ENCODE measurements around the gene SLC36A4. TPM values are rescaled to one million over a fixed set of nuclear protein-coding genes. Genes with fewer than 3 reads are reported as not detected.
A peak's percentile ranks its signal among the peaks of the same experiment; 100 is the strongest.
"Not testable (repeated sequence)": the region's sequence is repeated elsewhere in the genome, so short reads cannot be mapped to it uniquely, and the experiment has no call there.

SLC36A4 gene
- polyA plus RNA-seq, 1 donor from 2014 or later: 25.5 TPM

- Mint-ChIP-seq H3K27ac (no peak overlapping the region), H3K27me3 (peaks cover 10% of the 10 kb centered on the region), H3K4me1 (peaks cover 0 to 1% (median 0%) of the 10 kb centered on the region in 3 donors), H3K36me3 (no peaks in the 10 kb centered on the region), H3K9me3 (peaks cover 0 to 11% (median 6%) of the 10 kb centered on the region in 3 donors), H3K4me3 (no peak overlapping the region)
Measured at GRCh38 chr11:93209466-93209865, 11.7 kb upstream of the SLC36A4 start.

DNA sequence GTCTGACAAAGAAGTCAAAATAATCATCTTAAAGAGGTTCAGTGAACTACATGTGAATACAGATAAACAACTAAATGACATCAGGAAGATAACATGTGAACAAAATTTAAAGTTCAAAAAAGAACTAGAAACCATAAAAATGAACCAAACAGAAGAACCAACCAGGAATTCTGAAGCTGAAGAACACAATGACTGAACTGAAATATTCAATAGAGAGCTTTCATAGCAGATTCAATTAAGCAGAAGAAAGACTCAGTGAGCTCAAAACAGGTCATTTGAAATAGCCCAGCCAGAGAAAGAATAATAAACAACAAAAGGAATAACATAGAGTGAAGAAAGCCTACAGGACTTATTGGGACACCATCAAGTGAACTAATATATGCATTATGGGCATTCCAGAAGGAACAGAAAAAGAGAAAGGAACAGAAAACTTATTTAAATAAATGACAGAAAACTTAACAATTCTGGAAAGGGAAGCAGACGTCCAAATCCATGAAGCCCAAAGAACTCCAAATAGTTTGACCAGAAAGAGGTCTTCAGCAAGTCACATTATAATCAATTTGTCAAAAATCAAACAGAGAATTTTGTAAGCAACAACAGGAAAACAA lies 11.0 kb upstream of the SLC36A4 start:
- H3K27me3 Mint-ChIP-seq: peaks cover 10% of the 10 kb centered on the region

GRCh38 chr11:93199616-93200015 lies 1.8 kb upstream of the SLC36A4 start:
- Mint-ChIP-seq H3K9me3 (no peaks in the 10 kb centered on the region), H3K27ac (peak overlapping the region in 2 of 3 donors; percentile 84 to 85), H3K4me1 (peaks cover 10 to 16% (median 12%) of the 10 kb centered on the region in 3 donors), H3K4me3 (peak overlapping the region in 2 of 4 donors; percentile 61 to 77), H3K27me3 (peaks cover 9% of the 10 kb centered on the region), H3K36me3 (peaks cover 3% of the 10 kb centered on the region)

More for the DNA sequence above, 11.0 kb upstream of the SLC36A4 start:
- no peak overlapping the region for H3K4me3 Mint-ChIP-seq
- H3K9me3 Mint-ChIP-seq: peaks cover 0 to 11% (median 6%) of the 10 kb centered on the region in 3 donors
- no peaks in the 10 kb centered on the region for H3K36me3 Mint-ChIP-seq
- peaks cover 0 to 1% (median 0%) of the 10 kb centered on the region in 3 donors for H3K4me1 Mint-ChIP-seq
- H3K27ac Mint-ChIP-seq: no peak overlapping the region

GRCh38 chr11:93198215-93198845 lies 539 bp upstream of the SLC36A4 start:
- H3K9me3 Mint-ChIP-seq: no peaks in the 10 kb centered on the region
- peaks cover 11 to 17% (median 12%) of the 10 kb centered on the region in 3 donors for H3K4me1 Mint-ChIP-seq
- H3K27me3 Mint-ChIP-seq: peaks cover 7% of the 10 kb centered on the region
- H3K27ac Mint-ChIP-seq: peak overlapping the region; percentile 85 to 99 (median 99)
- H3K36me3 Mint-ChIP-seq: peaks cover 3% of the 10 kb centered on the region
- H3K4me3 Mint-ChIP-seq: peak overlapping the region; percentile 89 to 97 (median 96)

DNA sequence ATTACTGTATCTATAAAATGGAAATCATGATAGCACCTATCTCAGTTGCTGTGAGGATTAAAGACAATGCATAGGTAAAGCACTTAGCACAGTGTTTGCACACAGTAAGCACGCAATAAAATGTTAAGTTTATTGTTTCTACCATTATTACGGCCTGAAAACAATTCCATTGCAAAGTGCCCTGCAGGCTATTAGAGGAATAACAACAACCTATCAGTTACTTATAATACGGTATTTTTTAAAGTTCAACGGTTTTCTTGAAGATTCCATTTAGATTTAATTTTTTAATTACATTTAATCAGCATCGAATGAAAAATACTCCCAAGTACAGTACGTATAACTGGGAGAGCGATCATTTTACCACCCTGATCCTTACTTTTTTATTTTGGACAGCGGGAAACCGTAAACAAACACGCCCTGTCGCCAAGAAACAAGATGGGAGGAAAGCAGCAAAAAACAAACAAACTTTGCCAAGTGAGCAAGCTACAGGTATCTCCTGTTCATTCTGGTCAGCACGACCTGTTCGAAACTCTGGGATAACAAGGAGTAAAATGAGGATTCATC lies 893 bp downstream of the SLC36A4 start:
- H3K27ac Mint-ChIP-seq: peak overlapping the region; percentile 85 to 99 (median 99)
- H3K4me3 Mint-ChIP-seq: peak overlapping the region; percentile 89 to 97 (median 96)
- H3K4me1 Mint-ChIP-seq: peaks cover 13 to 17% (median 14%) of the 10 kb centered on the region in 3 donors
- H3K36me3 Mint-ChIP-seq: peaks cover 3% of the 10 kb centered on the region
- H3K9me3 Mint-ChIP-seq: no peaks in the 10 kb centered on the region
- peaks cover 3% of the 10 kb centered on the region for H3K27me3 Mint-ChIP-seq

- Mint-ChIP-seq H3K4me1 (peaks cover 14 to 17% (median 16%) of the 10 kb centered on the region in 3 donors), H3K27ac (no peak overlapping the region), H3K9me3 (no peaks in the 10 kb centered on the region), H3K4me3 (no peak overlapping the region), H3K36me3 (peaks cover 5% of the 10 kb centered on the region), H3K27me3 (no peaks in the 10 kb centered on the region)
Measured at GRCh38 chr11:93194673-93195291, 3.0 kb downstream of the SLC36A4 start.

DNA sequence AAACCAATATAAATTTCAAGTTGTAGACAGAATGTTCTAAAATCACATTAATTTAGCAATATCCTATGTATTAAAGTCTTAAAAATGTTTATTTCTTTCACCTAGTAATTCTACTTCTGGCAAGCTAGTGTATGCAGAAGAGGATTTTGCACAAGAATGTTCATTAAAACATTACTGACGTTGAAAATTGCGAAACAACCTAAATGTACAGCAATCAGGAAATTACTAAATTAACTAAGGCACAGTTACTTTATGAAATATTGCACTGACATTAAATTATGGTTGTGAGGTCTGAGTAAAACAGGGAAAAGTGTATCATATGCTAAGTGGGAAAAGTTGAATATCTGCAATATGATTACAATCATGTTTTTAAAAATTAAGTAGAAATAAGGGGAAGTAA lies 4.1 kb downstream of the SLC36A4 start:
- Mint-ChIP-seq H3K27me3 (no peaks in the 10 kb centered on the region), H3K9me3 (no peaks in the 10 kb centered on the region), H3K36me3 (peaks cover 5% of the 10 kb centered on the region), H3K4me1 (peaks cover 14 to 17% (median 16%) of the 10 kb centered on the region in 3 donors), H3K4me3 (no peak overlapping the region), H3K27ac (no peak overlapping the region)

DNA sequence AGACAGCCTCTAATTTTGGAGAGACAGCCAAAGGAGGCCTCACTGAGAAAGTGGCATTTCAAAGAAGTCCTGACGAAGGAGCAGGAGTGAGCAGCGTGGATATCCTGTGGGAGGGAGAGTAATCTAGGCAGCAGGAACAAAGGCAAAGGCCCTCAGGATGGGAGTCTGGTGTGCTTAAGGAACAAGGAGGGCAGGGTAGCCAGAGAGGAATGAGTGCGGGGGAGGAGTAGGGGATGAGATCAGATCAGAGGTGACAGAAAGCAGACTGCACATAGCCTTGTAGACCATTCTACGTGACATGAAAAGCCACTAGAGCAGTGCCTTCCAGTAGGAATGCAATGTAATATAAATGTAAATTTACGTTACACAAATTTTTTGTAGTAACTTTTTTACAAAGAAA lies 5.6 kb downstream of the SLC36A4 start:
- no peaks in the 10 kb centered on the region for H3K27me3 Mint-ChIP-seq
- no peak overlapping the region for H3K27ac Mint-ChIP-seq
- H3K36me3 Mint-ChIP-seq: peaks cover 8% of the 10 kb centered on the region
- H3K9me3 Mint-ChIP-seq: peaks cover 0 to 10% (median 2%) of the 10 kb centered on the region in 3 donors
- H3K4me1 Mint-ChIP-seq: peaks cover 11 to 12% (median 11%) of the 10 kb centered on the region in 3 donors
- H3K4me3 Mint-ChIP-seq: peak overlapping the region in 1 of 4 donors; percentile 52

DNA sequence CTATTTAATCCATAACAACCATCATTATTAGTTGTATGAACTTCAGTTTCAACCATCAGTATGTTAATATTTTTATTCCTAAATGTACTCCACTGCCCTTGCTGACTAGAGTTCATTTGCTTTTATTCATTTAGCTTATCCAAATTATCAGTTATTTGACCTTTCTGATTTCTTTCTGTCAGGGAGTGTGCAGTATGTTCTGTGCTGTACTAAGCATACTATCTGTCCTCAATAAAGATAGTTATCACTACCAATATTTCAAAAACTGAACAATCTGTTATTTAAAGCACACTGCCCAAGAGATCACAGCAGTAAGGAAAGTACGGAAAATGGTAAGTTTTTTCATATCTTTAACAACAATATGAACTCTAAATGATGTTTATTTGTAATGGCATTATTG lies 8.3 kb downstream of the SLC36A4 start:
- H3K4me3 Mint-ChIP-seq: no peak overlapping the region
- peak overlapping the region in 1 of 3 donors; percentile 64 for H3K27ac Mint-ChIP-seq
- peaks cover 0 to 10% (median 2%) of the 10 kb centered on the region in 3 donors for H3K9me3 Mint-ChIP-seq
- H3K36me3 Mint-ChIP-seq: peaks cover 11% of the 10 kb centered on the region
- peaks cover 0 to 5% (median 2%) of the 10 kb centered on the region in 3 donors for H3K4me1 Mint-ChIP-seq
- no peaks in the 10 kb centered on the region for H3K27me3 Mint-ChIP-seq

GRCh38 chr11:93188726-93189125 lies 9.1 kb downstream of the SLC36A4 start:
- Mint-ChIP-seq H3K4me3 (no peak overlapping the region), H3K4me1 (peaks cover 0 to 5% (median 2%) of the 10 kb centered on the region in 3 donors), H3K27ac (no peak overlapping the region), H3K36me3 (peaks cover 11% of the 10 kb centered on the region), H3K27me3 (no peaks in the 10 kb centered on the region), H3K9me3 (peaks cover 0 to 10% (median 2%) of the 10 kb centered on the region in 3 donors)

GRCh38 chr11:93187290-93187689 lies 10.5 kb downstream of the SLC36A4 start:
- peaks cover 12% of the 10 kb centered on the region for H3K36me3 Mint-ChIP-seq
- no peaks in the 10 kb centered on the region for H3K27me3 Mint-ChIP-seq
- no peak overlapping the region for H3K27ac Mint-ChIP-seq
- no peak overlapping the region for H3K4me3 Mint-ChIP-seq
- peaks cover 0 to 10% (median 2%) of the 10 kb centered on the region in 3 donors for H3K9me3 Mint-ChIP-seq
- H3K4me1 Mint-ChIP-seq: peaks cover 0 to 5% (median 2%) of the 10 kb centered on the region in 3 donors

DNA sequence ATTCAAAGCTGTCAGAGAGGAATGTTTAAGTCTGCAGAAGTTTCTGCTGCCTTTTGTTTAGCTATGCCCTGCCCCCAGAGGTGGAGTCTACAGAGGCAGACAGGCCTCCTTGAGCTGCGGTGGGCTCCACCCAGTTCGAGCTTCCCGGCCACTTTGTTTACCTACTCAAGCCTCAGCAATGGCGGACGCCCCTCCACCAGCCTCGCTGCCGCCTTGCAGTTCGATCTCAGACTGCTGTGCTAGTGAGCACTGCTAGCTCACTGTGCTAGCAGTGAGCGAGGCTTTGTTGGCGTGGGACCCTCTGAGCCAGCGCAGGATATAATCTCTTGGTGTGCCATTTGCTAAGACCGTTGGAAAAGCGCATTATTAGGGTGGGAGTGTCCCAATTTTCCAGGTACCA lies 19.9 kb downstream of the SLC36A4 start:
- H3K9me3 Mint-ChIP-seq, H3K27me3 Mint-ChIP-seq, H3K27ac Mint-ChIP-seq, H3K4me3 Mint-ChIP-seq, H3K4me1 Mint-ChIP-seq: not testable (repeated sequence)
- H3K36me3 Mint-ChIP-seq: peaks cover 15% of the 10 kb centered on the region

DNA sequence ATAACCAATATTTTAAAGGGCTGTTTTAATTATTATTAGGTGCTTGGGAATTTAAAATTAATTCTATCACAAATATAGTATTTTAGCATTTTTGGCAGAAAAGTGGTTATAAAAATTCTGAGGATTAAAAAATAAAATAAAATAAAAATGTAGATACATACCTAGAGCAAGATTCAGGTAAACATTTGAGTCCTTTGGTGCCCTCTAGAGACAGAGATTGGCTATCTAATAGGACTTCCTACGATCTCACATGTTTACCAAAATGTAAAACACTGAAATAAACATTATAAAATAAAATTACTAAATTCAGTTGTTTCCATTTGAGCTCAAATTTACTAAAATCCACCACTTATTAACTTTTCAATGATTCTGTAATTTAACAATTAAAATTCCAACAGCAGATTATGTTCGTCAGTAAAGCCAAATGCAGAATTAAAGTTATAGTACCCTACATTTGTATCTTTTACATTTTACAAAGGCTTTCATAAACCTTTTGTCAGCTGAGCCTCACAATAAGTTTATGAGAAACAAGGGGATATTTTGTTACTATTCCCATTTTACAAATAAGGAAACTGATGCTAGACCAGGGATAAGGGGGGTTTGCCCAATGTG lies 27.7 kb downstream of the SLC36A4 start:
- Mint-ChIP-seq H3K27ac (no peak overlapping the region), H3K27me3 (no peaks in the 10 kb centered on the region), H3K4me3 (no peak overlapping the region), H3K4me1 (peaks cover 0 to 8% (median 0%) of the 10 kb centered on the region in 3 donors), H3K36me3 (no peaks in the 10 kb centered on the region), H3K9me3 (peaks cover 0 to 1% (median 0%) of the 10 kb centered on the region in 3 donors)

- Mint-ChIP-seq H3K4me1 (peaks cover 0 to 8% (median 0%) of the 10 kb centered on the region in 3 donors), H3K27ac (no peak overlapping the region), H3K4me3 (no peak overlapping the region), H3K9me3 (peaks cover 0 to 1% (median 0%) of the 10 kb centered on the region in 3 donors), H3K27me3 (no peaks in the 10 kb centered on the region), H3K36me3 (peaks cover 6% of the 10 kb centered on the region)
Measured at GRCh38 chr11:93169143-93169542, 28.6 kb downstream of the SLC36A4 start.
